ENCODE data around the gene KRTAP22-1. TPM values are rescaled to one million over a fixed set of nuclear protein-coding genes. Genes with fewer than 3 reads are reported as not detected.

The KRTAP22-1 gene
- total RNA-seq, 1 experiment from 2014 or later, result not detected

DNA sequence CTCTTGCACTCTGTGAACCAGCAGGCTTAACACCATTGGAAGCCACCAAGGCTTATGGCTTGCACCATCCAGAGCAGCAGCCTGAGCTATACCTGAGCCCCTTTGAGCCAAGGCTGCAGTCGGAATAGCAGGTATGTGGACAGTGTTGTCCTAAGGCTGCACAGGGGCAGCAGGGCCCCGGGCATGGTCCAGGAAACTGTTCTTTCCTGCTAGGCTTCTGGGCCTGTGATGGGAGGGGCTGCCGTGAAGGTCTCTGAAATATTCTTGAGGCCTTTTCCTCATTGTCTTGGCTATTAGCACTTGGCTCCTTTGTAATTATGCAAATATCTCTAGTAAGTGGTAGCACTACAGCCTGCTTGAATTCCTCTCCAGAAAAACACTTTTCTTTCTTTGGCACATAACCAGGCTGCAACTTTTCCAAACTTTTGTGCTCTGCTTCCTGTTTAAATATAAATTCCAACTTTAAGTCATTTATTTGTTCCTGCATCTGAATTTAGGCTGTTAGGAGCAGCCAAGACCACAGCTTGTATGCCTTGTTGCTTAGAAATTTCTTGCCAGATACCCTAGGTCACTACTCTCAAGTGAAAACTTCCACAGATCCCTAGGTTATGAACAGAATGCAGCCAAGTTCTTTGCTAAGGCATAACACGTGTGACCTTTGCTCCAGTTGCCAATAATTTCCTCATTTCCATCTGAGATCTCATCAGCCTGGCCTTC lies 24.7 kb downstream of the KRTAP22-1 start:
- no TSS peak for BruUV-seq (replicated peaks)
- no peaks in the 10 kb centered on the region for H3K36me3 ChIP-seq (ENCODE audit: control insufficient read depth, insufficient read depth, low read length)
- H3K4me3 ChIP-seq (ENCODE audit: low read depth in 2 of 2, low read length in 2 of 2), result no peak overlapping the region
- ChIA-PET CTCF (no interaction called here), POLR2A (no interaction called here)
- ATAC-seq, result no peak
- intact Hi-C loops (cut with micrococcal nuclease; ENCODE audit: unreplicated experiment) (no loop called here), in situ Hi-C loops (cut with HindIII; ENCODE audit: low pct_unique_long_range_greater_than_20kb, low sequenced_read_pairs) (no loop called here)
- no peaks in the 10 kb centered on the region for H3K27me3 ChIP-seq (ENCODE audit: control insufficient read depth, insufficient read depth, low read length)
- no peak overlapping the region for H3K27ac ChIP-seq (ENCODE audit: low read length)
- no peaks in the 10 kb centered on the region for H3K9me3 ChIP-seq (ENCODE audit: control insufficient read depth, insufficient read depth, low read depth, low read length)
- TF ChIP-seq TCF7L2 (IDR thresholded peaks at IDR 0.05; ENCODE audit: low read depth, low read length) (no peak), CTCF (IDR thresholded peaks at IDR 0.05) (no peak), SIN3A (IDR thresholded peaks at IDR 0.05; ENCODE audit: borderline replicate concordance, insufficient read depth, low read depth, low read length) (no peak), POLR2AphosphoS5 (IDR thresholded peaks at IDR 0.05; ENCODE audit: low read depth, low read length) (no peak)
- TF ChIP-seq, protein P1, sequence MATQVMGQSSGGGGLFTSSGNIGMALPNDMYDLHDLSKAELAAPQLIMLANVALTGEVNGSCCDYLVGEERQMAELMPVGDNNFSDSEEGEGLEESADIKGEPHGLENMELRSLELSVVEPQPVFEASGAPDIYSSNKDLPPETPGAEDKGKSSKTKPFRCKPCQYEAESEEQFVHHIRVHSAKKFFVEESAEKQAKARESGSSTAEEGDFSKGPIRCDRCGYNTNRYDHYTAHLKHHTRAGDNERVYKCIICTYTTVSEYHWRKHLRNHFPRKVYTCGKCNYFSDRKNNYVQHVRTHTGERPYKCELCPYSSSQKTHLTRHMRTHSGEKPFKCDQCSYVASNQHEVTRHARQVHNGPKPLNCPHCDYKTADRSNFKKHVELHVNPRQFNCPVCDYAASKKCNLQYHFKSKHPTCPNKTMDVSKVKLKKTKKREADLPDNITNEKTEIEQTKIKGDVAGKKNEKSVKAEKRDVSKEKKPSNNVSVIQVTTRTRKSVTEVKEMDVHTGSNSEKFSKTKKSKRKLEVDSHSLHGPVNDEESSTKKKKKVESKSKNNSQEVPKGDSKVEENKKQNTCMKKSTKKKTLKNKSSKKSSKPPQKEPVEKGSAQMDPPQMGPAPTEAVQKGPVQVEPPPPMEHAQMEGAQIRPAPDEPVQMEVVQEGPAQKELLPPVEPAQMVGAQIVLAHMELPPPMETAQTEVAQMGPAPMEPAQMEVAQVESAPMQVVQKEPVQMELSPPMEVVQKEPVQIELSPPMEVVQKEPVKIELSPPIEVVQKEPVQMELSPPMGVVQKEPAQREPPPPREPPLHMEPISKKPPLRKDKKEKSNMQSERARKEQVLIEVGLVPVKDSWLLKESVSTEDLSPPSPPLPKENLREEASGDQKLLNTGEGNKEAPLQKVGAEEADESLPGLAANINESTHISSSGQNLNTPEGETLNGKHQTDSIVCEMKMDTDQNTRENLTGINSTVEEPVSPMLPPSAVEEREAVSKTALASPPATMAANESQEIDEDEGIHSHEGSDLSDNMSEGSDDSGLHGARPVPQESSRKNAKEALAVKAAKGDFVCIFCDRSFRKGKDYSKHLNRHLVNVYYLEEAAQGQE (IDR thresholded peaks at IDR 0.05; ENCODE audit: insufficient read depth in 1 of 2, low read depth in 2 of 2, low read length in 1 of 2), result no peak
- DNase-seq (ENCODE audit: low read depth, low spot score), result no peak
- no peaks in the 10 kb centered on the region for H3K4me1 ChIP-seq (ENCODE audit: control insufficient read depth, insufficient read depth, low read length)

DNA sequence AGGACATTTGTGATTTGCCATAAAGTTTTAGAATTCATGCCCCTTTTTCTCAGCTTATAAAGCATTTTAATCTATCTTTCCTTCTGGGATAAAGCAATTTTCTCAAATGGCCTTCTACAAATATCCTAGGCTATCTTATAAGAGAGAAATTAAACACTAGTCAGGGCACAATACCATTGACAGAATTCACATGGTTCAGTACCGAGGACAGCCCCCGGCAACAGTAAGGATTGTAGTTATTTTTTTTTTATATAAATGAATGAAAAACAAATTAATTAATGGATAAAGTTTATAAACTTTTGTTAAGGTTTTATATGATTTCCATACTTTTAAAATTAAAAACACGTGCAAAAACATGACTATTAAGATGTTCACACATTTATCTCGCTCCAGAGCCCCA lies 27.2 kb downstream of the KRTAP22-1 start:
- DNase-seq (ENCODE audit: low read depth, low spot score) (no peak), ATAC-seq (no peak)
- Histone ChIP-seq H3K4me3 (ENCODE audit: low read depth in 2 of 2, low read length in 2 of 2) (no peak overlapping the region), H3K4me1 (ENCODE audit: control insufficient read depth, insufficient read depth, low read length) (no peaks in the 10 kb centered on the region), H3K36me3 (ENCODE audit: control insufficient read depth, insufficient read depth, low read length) (no peaks in the 10 kb centered on the region), H3K9me3 (ENCODE audit: control insufficient read depth, insufficient read depth, low read depth, low read length) (no peaks in the 10 kb centered on the region), H3K27me3 (ENCODE audit: control insufficient read depth, insufficient read depth, low read length) (no peaks in the 10 kb centered on the region), H3K27ac (ENCODE audit: low read length) (no peak overlapping the region)
- ChIA-PET POLR2A (no interaction called here), CTCF (no interaction called here)
- TF ChIP-seq, protein P1 (IDR thresholded peaks at IDR 0.05; ENCODE audit: insufficient read depth in 1 of 2, low read depth in 2 of 2, low read length in 1 of 2), result no peak
- TF ChIP-seq POLR2AphosphoS5 (IDR thresholded peaks at IDR 0.05; ENCODE audit: low read depth, low read length) (no peak), CTCF (IDR thresholded peaks at IDR 0.05) (no peak), TCF7L2 (IDR thresholded peaks at IDR 0.05; ENCODE audit: low read depth, low read length) (no peak), SIN3A (IDR thresholded peaks at IDR 0.05; ENCODE audit: borderline replicate concordance, insufficient read depth, low read depth, low read length) (no peak)
- intact Hi-C loops (cut with micrococcal nuclease; ENCODE audit: unreplicated experiment) (no loop called here), in situ Hi-C loops (cut with HindIII; ENCODE audit: low pct_unique_long_range_greater_than_20kb, low sequenced_read_pairs) (no loop called here)
- BruUV-seq (replicated peaks), result no TSS peak

All from Panc1 (cell line).